ENCODE results near the gene FOXN4. TPM values are rescaled to one million over a fixed set of nuclear protein-coding genes. Genes with fewer than 3 reads are reported as not detected.

FOXN4 gene
- total RNA-seq, 1 experiment from 2014 or later: 0.52 TPM

DNA sequence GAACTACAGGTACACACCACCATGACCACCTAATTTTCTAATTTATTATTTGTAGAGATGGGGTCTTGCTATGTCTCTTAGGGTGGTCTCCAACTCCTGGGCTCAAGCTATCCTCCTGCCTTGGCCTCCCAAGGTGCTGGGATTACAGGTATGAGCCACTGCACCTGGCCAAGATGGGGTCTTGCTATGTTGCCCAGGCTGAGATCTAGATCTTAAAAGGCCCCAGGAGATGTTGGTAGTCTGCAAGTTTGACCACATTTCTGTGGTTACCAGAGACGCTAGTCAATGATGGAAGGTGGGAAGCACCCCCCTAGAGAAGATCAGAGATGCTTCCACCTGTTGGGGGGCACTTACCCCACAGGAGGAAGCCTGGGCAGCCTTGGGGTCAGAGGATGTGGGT is 34.7 kb downstream of the FOXN4 start:
- CTCF ChIA-PET: no interaction called here

More for the DNA sequence above, 34.7 kb downstream of the FOXN4 start:
- Histone ChIP-seq H3K9me3 (ENCODE audit: control insufficient read depth in 1 of 2, insufficient read depth in 1 of 2, low read depth in 1 of 2, low read length in 2 of 2) (no peaks in the 10 kb centered on the region), H2AFZ (ENCODE audit: low read depth, low read length, poor library complexity, severe bottlenecking) (no peak overlapping the region), H3K27ac (ENCODE audit: low read depth, low read length) (no peak overlapping the region), H3K4me1 (ENCODE audit: control insufficient read depth in 1 of 2, insufficient read depth in 2 of 2, low read length in 2 of 2) (no peaks in the 10 kb centered on the region), H3K36me3 (ENCODE audit: control insufficient read depth in 1 of 2, insufficient read depth in 2 of 2, low read length in 2 of 2) (no peaks in the 10 kb centered on the region), H4K20me1 (ENCODE audit: insufficient read depth) (no peaks in the 10 kb centered on the region), H3K4me2 (ENCODE audit: low read length) (no peak overlapping the region), H3K9ac (ENCODE audit: low read length) (no peak overlapping the region), H3K79me2 (ENCODE audit: insufficient read depth, low read length) (no peaks in the 10 kb centered on the region), H3K9me2 (ENCODE audit: insufficient read depth) (no peaks in the 10 kb centered on the region), H3K4me3 (replicated peaks in 1 of 2; ENCODE audit: low read depth in 1 of 2, low read length in 2 of 2) (no peak overlapping the region), H3K27me3 (ENCODE audit: insufficient read depth, low read length) (no peaks in the 10 kb centered on the region)
- ATAC-seq: no peak
- no peak for DNase-seq (ENCODE audit: low read depth, low spot score)
- intact Hi-C loops (cut with micrococcal nuclease): no loop called here
- no TSS peak for BruUV-seq (replicated peaks)
- no peak for TF ChIP-seq CBX3 (IDR thresholded peaks at IDR 0.05; ENCODE audit: low read depth)
- TF ChIP-seq TCF7L2 (IDR thresholded peaks at IDR 0.05; ENCODE audit: borderline replicate concordance, extremely low read depth, insufficient read depth, insufficient read length): no peak
- TF ChIP-seq, protein P1, sequence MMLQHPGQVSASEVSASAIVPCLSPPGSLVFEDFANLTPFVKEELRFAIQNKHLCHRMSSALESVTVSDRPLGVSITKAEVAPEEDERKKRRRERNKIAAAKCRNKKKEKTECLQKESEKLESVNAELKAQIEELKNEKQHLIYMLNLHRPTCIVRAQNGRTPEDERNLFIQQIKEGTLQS (IDR thresholded peaks at IDR 0.05): no peak
- no peak for TF ChIP-seq SIN3A (IDR thresholded peaks at IDR 0.05; ENCODE audit: low read depth)
- TF ChIP-seq, protein P2, sequence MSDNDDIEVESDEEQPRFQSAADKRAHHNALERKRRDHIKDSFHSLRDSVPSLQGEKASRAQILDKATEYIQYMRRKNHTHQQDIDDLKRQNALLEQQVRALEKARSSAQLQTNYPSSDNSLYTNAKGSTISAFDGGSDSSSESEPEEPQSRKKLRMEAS (IDR thresholded peaks at IDR 0.05): no peak
- no peak for TF ChIP-seq ZNF274 (IDR thresholded peaks at IDR 0.05; ENCODE audit: low read depth, low read length)
- TF ChIP-seq SRF (IDR thresholded peaks at IDR 0.05; ENCODE audit: low read depth): no peak
- no peak for TF ChIP-seq SP1 (IDR thresholded peaks at IDR 0.05; ENCODE audit: low read depth)
- TF ChIP-seq EGR1 (IDR thresholded peaks at IDR 0.05; ENCODE audit: low read depth): no peak
- TF ChIP-seq YY1 (IDR thresholded peaks at IDR 0.05; ENCODE audit: extremely low read depth, insufficient replicate concordance, low read depth, low read length): no peak
- TF ChIP-seq, protein P3, sequence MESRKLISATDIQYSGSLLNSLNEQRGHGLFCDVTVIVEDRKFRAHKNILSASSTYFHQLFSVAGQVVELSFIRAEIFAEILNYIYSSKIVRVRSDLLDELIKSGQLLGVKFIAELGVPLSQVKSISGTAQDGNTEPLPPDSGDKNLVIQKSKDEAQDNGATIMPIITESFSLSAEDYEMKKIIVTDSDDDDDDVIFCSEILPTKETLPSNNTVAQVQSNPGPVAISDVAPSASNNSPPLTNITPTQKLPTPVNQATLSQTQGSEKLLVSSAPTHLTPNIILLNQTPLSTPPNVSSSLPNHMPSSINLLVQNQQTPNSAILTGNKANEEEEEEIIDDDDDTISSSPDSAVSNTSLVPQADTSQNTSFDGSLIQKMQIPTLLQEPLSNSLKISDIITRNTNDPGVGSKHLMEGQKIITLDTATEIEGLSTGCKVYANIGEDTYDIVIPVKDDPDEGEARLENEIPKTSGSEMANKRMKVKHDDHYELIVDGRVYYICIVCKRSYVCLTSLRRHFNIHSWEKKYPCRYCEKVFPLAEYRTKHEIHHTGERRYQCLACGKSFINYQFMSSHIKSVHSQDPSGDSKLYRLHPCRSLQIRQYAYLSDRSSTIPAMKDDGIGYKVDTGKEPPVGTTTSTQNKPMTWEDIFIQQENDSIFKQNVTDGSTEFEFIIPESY (IDR thresholded peaks at IDR 0.05; ENCODE audit: extremely low read depth, insufficient replicate concordance, low read length): no peak
- no peak for TF ChIP-seq ELF1 (IDR thresholded peaks at IDR 0.05; ENCODE audit: borderline replicate concordance, low read depth)
- no peak for TF ChIP-seq EZH2phosphoT487 (IDR thresholded peaks at IDR 0.05; ENCODE audit: borderline replicate concordance)
- TF ChIP-seq CEBPB (IDR thresholded peaks at IDR 0.05; ENCODE audit: low read depth): no peak
- TF ChIP-seq, protein P4, sequence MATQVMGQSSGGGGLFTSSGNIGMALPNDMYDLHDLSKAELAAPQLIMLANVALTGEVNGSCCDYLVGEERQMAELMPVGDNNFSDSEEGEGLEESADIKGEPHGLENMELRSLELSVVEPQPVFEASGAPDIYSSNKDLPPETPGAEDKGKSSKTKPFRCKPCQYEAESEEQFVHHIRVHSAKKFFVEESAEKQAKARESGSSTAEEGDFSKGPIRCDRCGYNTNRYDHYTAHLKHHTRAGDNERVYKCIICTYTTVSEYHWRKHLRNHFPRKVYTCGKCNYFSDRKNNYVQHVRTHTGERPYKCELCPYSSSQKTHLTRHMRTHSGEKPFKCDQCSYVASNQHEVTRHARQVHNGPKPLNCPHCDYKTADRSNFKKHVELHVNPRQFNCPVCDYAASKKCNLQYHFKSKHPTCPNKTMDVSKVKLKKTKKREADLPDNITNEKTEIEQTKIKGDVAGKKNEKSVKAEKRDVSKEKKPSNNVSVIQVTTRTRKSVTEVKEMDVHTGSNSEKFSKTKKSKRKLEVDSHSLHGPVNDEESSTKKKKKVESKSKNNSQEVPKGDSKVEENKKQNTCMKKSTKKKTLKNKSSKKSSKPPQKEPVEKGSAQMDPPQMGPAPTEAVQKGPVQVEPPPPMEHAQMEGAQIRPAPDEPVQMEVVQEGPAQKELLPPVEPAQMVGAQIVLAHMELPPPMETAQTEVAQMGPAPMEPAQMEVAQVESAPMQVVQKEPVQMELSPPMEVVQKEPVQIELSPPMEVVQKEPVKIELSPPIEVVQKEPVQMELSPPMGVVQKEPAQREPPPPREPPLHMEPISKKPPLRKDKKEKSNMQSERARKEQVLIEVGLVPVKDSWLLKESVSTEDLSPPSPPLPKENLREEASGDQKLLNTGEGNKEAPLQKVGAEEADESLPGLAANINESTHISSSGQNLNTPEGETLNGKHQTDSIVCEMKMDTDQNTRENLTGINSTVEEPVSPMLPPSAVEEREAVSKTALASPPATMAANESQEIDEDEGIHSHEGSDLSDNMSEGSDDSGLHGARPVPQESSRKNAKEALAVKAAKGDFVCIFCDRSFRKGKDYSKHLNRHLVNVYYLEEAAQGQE (IDR thresholded peaks at IDR 0.05; ENCODE audit: low read depth): no peak
- no peak for TF ChIP-seq JUND (IDR thresholded peaks at IDR 0.05)
- no peak for TF ChIP-seq POLR2A (IDR thresholded peaks at IDR 0.05; ENCODE audit: borderline replicate concordance, extremely low read depth, insufficient read depth, insufficient read length)
- no peak for TF ChIP-seq RAD21 (IDR thresholded peaks at IDR 0.05; ENCODE audit: low read depth)
- no peak for TF ChIP-seq FOSL1 (IDR thresholded peaks at IDR 0.05; ENCODE audit: low read depth)
- TF ChIP-seq EZH2 (IDR thresholded peaks at IDR 0.05): no peak
- RAD21 ChIA-PET (ENCODE audit: low non-redundant PET in 1 of 2, low total read pairs in 2 of 2, uncharacterized antibody in 2 of 2, unreplicated experiment in 2 of 2): no interaction called here
- POLR2A ChIA-PET: no interaction called here

All from HCT116 (cell line).